CD14-positive monocyte (primary cell): ENCODE results near the gene IL34. TPM values are rescaled to one million over a fixed set of nuclear protein-coding genes. Genes with fewer than 3 reads are reported as not detected.

Experiments
- DNase-seq, 3 donors: peaks; one replicate each; pipeline ENCODE4 v3.0.0-alpha.2; 2011 to 2022
- H2AFZ ChIP-seq: 2 replicates; pipeline ENCODE4 v1.6.0; 2012; ENCODE audit warnings: mild to moderate bottlenecking, low read depth, low read length, inconsistent platforms; ENCODE audit not compliant: insufficient read depth, poor library complexity, severe bottlenecking
- H3K27ac ChIP-seq, 2 donors: 1 replicate in 1 of 2; 2 replicates in 1 of 2; pipeline ENCODE4 v1.5.1; 2012 to 2013; ENCODE audit warnings: low read length in 2 of 2, control low read depth in 1 of 2, inconsistent platforms in 1 of 2, low read depth in 1 of 2, mild to moderate bottlenecking in 1 of 2
- H3K27me3 ChIP-seq, 2 donors: one replicate each; pipeline versions ENCODE4 v1.6.0 to v1.6.1; 2011 to 2013; ENCODE audit warnings: low read length in 2 of 2; ENCODE audit not compliant: control insufficient read depth in 2 of 2, insufficient read depth in 2 of 2
- H3K36me3 ChIP-seq, 2 donors: replicated peaks in 1 of 2; 1 replicate in 1 of 2; 2 replicates in 1 of 2; pipeline versions ENCODE4 v1.5.1 to v1.6.1; 2012 to 2013; ENCODE audit warnings: low read length in 2 of 2, control low read depth in 1 of 2, inconsistent platforms in 1 of 2, mild to moderate bottlenecking in 1 of 2; ENCODE audit not compliant: insufficient read depth in 2 of 2, control insufficient read depth in 1 of 2
- H3K4me1 ChIP-seq, 2 donors: 1 replicate in 1 of 2; 2 replicates in 1 of 2; pipeline versions ENCODE4 v1.5.1 to v1.6.1; 2012 to 2013; ENCODE audit warnings: low read length in 2 of 2, control low read depth in 1 of 2, inconsistent platforms in 1 of 2, mild to moderate bottlenecking in 1 of 2, moderate library complexity in 1 of 2; ENCODE audit not compliant: insufficient read depth in 2 of 2, control insufficient read depth in 1 of 2
- H3K4me2 ChIP-seq: replicated peaks from 2 replicates; pipeline ENCODE3; 2012; ENCODE audit warnings: low read length, moderate library complexity, mild to moderate bottlenecking; ENCODE audit not compliant: poor library complexity, severe bottlenecking; ENCODE audit errors: extremely low read depth
- H3K4me3 ChIP-seq, 3 experiments: fragments of 200-600 bp in 1 of 3; sonication (generic) in 1 of 3; replicated peaks in 1 of 3; 1 replicate in 2 of 3; 2 replicates in 1 of 3; pipeline ENCODE4 v1.5.1; 2011 to 2013; ENCODE audit warnings: low read length in 3 of 3, mild to moderate bottlenecking in 3 of 3, control low read depth in 2 of 3, low read depth in 2 of 3, inconsistent platforms in 1 of 3, moderate library complexity in 1 of 3
- H3K79me2 ChIP-seq: 2 replicates; pipeline ENCODE4 v1.6.0; 2012; ENCODE audit warnings: mild to moderate bottlenecking, control low read depth, inconsistent platforms, low read length, moderate library complexity; ENCODE audit not compliant: insufficient read depth
- H3K9ac ChIP-seq: 2 replicates; pipeline ENCODE4 v1.6.0; 2017; ENCODE audit warnings: low read length, mild to moderate bottlenecking; ENCODE audit not compliant: insufficient read depth, poor library complexity, severe bottlenecking
- H3K9me3 ChIP-seq, 2 donors: replicated peaks in 1 of 2; 1 replicate in 1 of 2; 2 replicates in 1 of 2; pipeline versions ENCODE4 v1.5.1 to v1.6.1; 2012 to 2013; ENCODE audit warnings: low read length in 2 of 2, control low read depth in 1 of 2; ENCODE audit not compliant: control insufficient read depth in 1 of 2, insufficient read depth in 1 of 2
- H4K20me1 ChIP-seq: 2 replicates; pipeline ENCODE4 v1.6.0; 2012; ENCODE audit warnings: mild to moderate bottlenecking, low read length, control low read depth, moderate library complexity; ENCODE audit not compliant: insufficient read depth
- H3K27ac Mint-ChIP-seq, 7 donors: one replicate each; pipeline ENCODE4 v1.8.0; 2020; ENCODE audit warnings: mild to moderate bottlenecking in 7 of 7, mixed read lengths in 7 of 7, moderate library complexity in 6 of 7, inconsistent platforms in 2 of 7
- H3K27me3 Mint-ChIP-seq, 3 donors: one replicate each; pipeline ENCODE4 v1.8.0; 2021 to 2022; ENCODE audit warnings: low read depth in 3 of 3, mild to moderate bottlenecking in 3 of 3, mixed read lengths in 3 of 3, moderate library complexity in 3 of 3, inconsistent platforms in 1 of 3
- H3K36me3 Mint-ChIP-seq, 2 donors: one replicate each; pipeline ENCODE4 v1.8.0; 2020; ENCODE audit warnings: mixed read lengths in 2 of 2, inconsistent platforms in 1 of 2, mild to moderate bottlenecking in 1 of 2
- H3K4me1 Mint-ChIP-seq: one replicate; pipeline ENCODE4 v1.8.0; 2020; ENCODE audit warnings: mild to moderate bottlenecking, mixed read lengths
- H3K4me3 Mint-ChIP-seq, 2 donors: one replicate each; pipeline ENCODE4 v1.8.0; 2020; ENCODE audit warnings: mild to moderate bottlenecking in 2 of 2, mixed read lengths in 2 of 2, moderate library complexity in 1 of 2
- H3K9me3 Mint-ChIP-seq, 7 donors: one replicate each; pipeline ENCODE4 v1.8.0; 2020 to 2022; ENCODE audit warnings: mixed read lengths in 7 of 7, mild to moderate bottlenecking in 6 of 7, moderate library complexity in 6 of 7, inconsistent platforms in 2 of 7
- CTCF ChIP-seq: fragments of 200-600 bp; IDR thresholded peaks from one replicate; pipeline ENCODE4 v1.8.0; 2022; ENCODE audit warnings: antibody characterized with exemption, mild to moderate bottlenecking
- WGBS: methylation state at CpG from one replicate; pipeline ENCODE4 v1.1.5; 2013; ENCODE audit warnings: missing lambda C conversion rate; ENCODE audit not compliant: insufficient coverage; 5-methylcytosine and 5-hydroxymethylcytosine counted together
- intact Hi-C, 2 donors: fragments of 100-400 bp; cut with micrococcal nuclease; formaldehyde crosslinking; loops; one replicate each; pipeline versions ENCODE4 v1.15.0 to v1.15.1; 2023
- polyA plus RNA-seq, 3 donors: library from polyadenylated mRNA; depleted of rRNA in 1 of 3; unstranded in 2 of 3; stranded (reverse) in 1 of 3; fragments of 300-500 nt in 2 of 3; fragments of >200 nt in 1 of 3; fragmentation: Illumina TruSeq in 2 of 3; gene quantifications; 1 replicate in 2 of 3; 2 replicates in 1 of 3; pipeline ENCODE4 v1.2.3, GENCODE V29; 2012 to 2021

Gene IL34
- polyA plus RNA-seq, 3 donors: not detected

- H3K4me1 ChIP-seq: peaks cover 4 to 10% of the 10 kb centered on the region in 2 donors
- Mint-ChIP-seq H3K4me1 (peaks cover 8% of the 10 kb centered on the region), H3K9me3 (peaks cover 0 to 4% (median 2%) of the 10 kb centered on the region in 7 donors), H3K4me3 (no peak overlapping the region), H3K36me3 (peaks cover 15 to 44% of the 10 kb centered on the region in 2 donors), H3K27ac (no peak overlapping the region), H3K27me3 (peaks cover 15 to 24% (median 16%) of the 10 kb centered on the region in 3 donors)
- TF ChIP-seq CTCF: no peak
- no peaks in the 10 kb centered on the region for H3K79me2 ChIP-seq
- no peak overlapping the region for H3K4me2 ChIP-seq
- intact Hi-C loops: no loop called here
- no peak overlapping the region for H3K27ac ChIP-seq
- no peaks in the 10 kb centered on the region for H3K9me3 ChIP-seq
- H3K9ac ChIP-seq: no peak overlapping the region
- WGBS: 97% methylated on average over 22 of the region's 22 CpGs
- no peak overlapping the region for H2AFZ ChIP-seq
- no peak overlapping the region for H3K4me3 ChIP-seq
- peaks cover 8 to 38% of the 10 kb centered on the region in 2 donors for H3K36me3 ChIP-seq
- peaks cover 10% of the 10 kb centered on the region for H4K20me1 ChIP-seq
- H3K27me3 ChIP-seq: peaks cover 4 to 20% of the 10 kb centered on the region in 2 donors
- DNase-seq: no peak
Observed at GRCh38 chr16:70689035-70689969, 42.9 kb downstream of the IL34 start.

- Histone ChIP-seq H3K9me3 (no peaks in the 10 kb centered on the region), H3K27ac (no peak overlapping the region), H3K36me3 (peaks cover 15 to 47% of the 10 kb centered on the region in 2 donors), H3K27me3 (peaks cover 0 to 11% of the 10 kb centered on the region in 2 donors), H3K4me2 (no peak overlapping the region), H3K4me1 (peaks cover 2 to 8% of the 10 kb centered on the region in 2 donors), H3K4me3 (no peak overlapping the region), H3K79me2 (no peaks in the 10 kb centered on the region), H4K20me1 (peaks cover 10% of the 10 kb centered on the region), H3K9ac (no peak overlapping the region), H2AFZ (no peak overlapping the region)
- H3K27ac Mint-ChIP-seq: no peak overlapping the region
- peaks cover 5% of the 10 kb centered on the region for H3K4me1 Mint-ChIP-seq
- no peak for DNase-seq
- H3K27me3 Mint-ChIP-seq: peaks cover 7 to 14% (median 7%) of the 10 kb centered on the region in 3 donors
- H3K4me3 Mint-ChIP-seq: no peak overlapping the region
- H3K9me3 Mint-ChIP-seq: peaks cover 0 to 3% (median 2%) of the 10 kb centered on the region in 7 donors
- TF ChIP-seq CTCF: no peak
- intact Hi-C loops: no loop called here
- WGBS: 97% methylated on average over 13 of the region's 16 CpGs
- H3K36me3 Mint-ChIP-seq: peaks cover 23 to 53% of the 10 kb centered on the region in 2 donors
Observed at GRCh38 chr16:70689970-70690891, 43.9 kb downstream of the IL34 start.
